HCT116 (cell line): ENCODE data around the gene TRIM31. TPM values are rescaled to one million over a fixed set of nuclear protein-coding genes. Genes with fewer than 3 reads are reported as not detected.

Experiments
- ATAC-seq: fragments of 200-7000 bp; cut with Tn5 transposase; 2 replicates; pipeline ENCODE4 v1.9.1; 2020; ENCODE audit warnings: mild to moderate bottlenecking, moderate library complexity
- BruUV-seq: library from RNA; stranded (reverse); fragments of 400-500 nt; replicated peaks from 2 replicates; lab custom pipeline; 2021; lab: Mats Ljungman, UMichigan
- CTCF ChIA-PET: fragments of 300-600 bp; sonication (Branson Sonifier 250); formaldehyde crosslinking; loops from one replicate; lab custom pipeline; 2021; ENCODE audit warnings: antibody characterized with exemption; lab: Charles Lee
- POLR2A ChIA-PET: fragments of 300-600, 350-600 bp; sonication (Branson Sonifier 250); formaldehyde crosslinking; loops from one replicate; lab custom pipeline; 2021; ENCODE audit warnings: antibody characterized with exemption; lab: Charles Lee
- RAD21 ChIA-PET, 2 experiments: fragments of 300-600 bp; sonication (Branson Sonifier 250); formaldehyde crosslinking; loops; one replicate each; lab custom pipeline; 2023; ENCODE audit warnings: low total read pairs in 2 of 2; ENCODE audit not compliant: uncharacterized antibody in 2 of 2, unreplicated experiment in 2 of 2, low non-redundant PET in 1 of 2; lab: Charles Lee
- DNase-seq: peaks from one replicate; pipeline ENCODE4 v3.0.0-alpha.2; 2010; ENCODE audit warnings: low read depth, low spot score
- H2AFZ ChIP-seq: fragments of 200-600 bp; shearing (Covaris generic), sonication (generic); 2 replicates; pipeline ENCODE4 v1.6.1; 2017; ENCODE audit warnings: low read depth, mixed run types, mixed read lengths, antibody characterized with exemption, low read length; ENCODE audit not compliant: poor library complexity, severe bottlenecking
- H3K27ac ChIP-seq: 2 replicates; pipeline ENCODE4 v1.5.1; 2012; ENCODE audit warnings: low read depth, low read length
- H3K27me3 ChIP-seq: fragments of 200-600 bp; sonication (generic); 2 replicates; pipeline ENCODE4 v1.6.1; 2016; ENCODE audit warnings: mixed run types, low read length, mixed read lengths; ENCODE audit not compliant: insufficient read depth
- H3K36me3 ChIP-seq, 2 experiments: fragments of 200-500 bp in 1 of 2; fragments of 200-600 bp in 1 of 2; sonication (Bioruptor generic) in 1 of 2; sonication (generic) in 1 of 2; 2 replicates each; pipeline versions ENCODE4 v1.5.1 to v1.6.1; 2014 to 2016; ENCODE audit warnings: low read length in 2 of 2, inconsistent platforms in 1 of 2, mixed read lengths in 1 of 2, mixed run types in 1 of 2; ENCODE audit not compliant: insufficient read depth in 2 of 2, control insufficient read depth in 1 of 2
- H3K4me1 ChIP-seq, 2 experiments: fragments of 200-600 bp in 1 of 2; sonication (generic) in 1 of 2; 2 replicates each; pipeline versions ENCODE4 v1.5.1 to v1.6.1; 2012 to 2017; ENCODE audit warnings: low read length in 2 of 2, inconsistent platforms in 1 of 2, mild to moderate bottlenecking in 1 of 2, mixed read lengths in 1 of 2, mixed run types in 1 of 2, moderate library complexity in 1 of 2; ENCODE audit not compliant: insufficient read depth in 2 of 2, control insufficient read depth in 1 of 2
- H3K4me2 ChIP-seq: fragments of 200-600 bp; sonication (generic); 2 replicates; pipeline ENCODE4 v1.6.1; 2017; ENCODE audit warnings: mixed run types, low read length, mixed read lengths
- H3K4me3 ChIP-seq, 2 experiments: fragments of 200-600 bp in 1 of 2; sonication (generic) in 1 of 2; replicated peaks in 1 of 2; 2 replicates each; pipeline ENCODE4 v1.5.1; 2011 to 2016; ENCODE audit warnings: low read length in 2 of 2, control low read depth in 1 of 2, low read depth in 1 of 2, mild to moderate bottlenecking in 1 of 2, mixed read lengths in 1 of 2, mixed run types in 1 of 2
- H3K79me2 ChIP-seq: fragments of 200-600 bp; sonication (generic); 2 replicates; pipeline ENCODE4 v1.6.1; 2017; ENCODE audit warnings: mild to moderate bottlenecking, mixed run types, low read length, moderate library complexity, mixed read lengths; ENCODE audit not compliant: insufficient read depth
- H3K9ac ChIP-seq: fragments of 200-600 bp; sonication (generic); 2 replicates; pipeline ENCODE4 v1.6.1; 2016; ENCODE audit warnings: low read length, mixed read lengths
- H3K9me2 ChIP-seq: fragments of 200-600 bp; sonication (generic), shearing (Covaris generic); 2 replicates; pipeline ENCODE4 v1.6.1; 2017; ENCODE audit warnings: mixed run types, mild to moderate bottlenecking, moderate library complexity; ENCODE audit not compliant: insufficient read depth
- H3K9me3 ChIP-seq, 2 experiments: fragments of 200-500 bp in 1 of 2; fragments of 200-600 bp in 1 of 2; sonication (Bioruptor generic) in 1 of 2; sonication (generic) in 1 of 2; 2 replicates each; pipeline ENCODE4 v1.6.1; 2014 to 2017; ENCODE audit warnings: low read length in 2 of 2, mixed read lengths in 2 of 2, inconsistent platforms in 1 of 2, low read depth in 1 of 2, mild to moderate bottlenecking in 1 of 2, mixed run types in 1 of 2, moderate library complexity in 1 of 2; ENCODE audit not compliant: control insufficient read depth in 1 of 2, insufficient read depth in 1 of 2
- H4K20me1 ChIP-seq: fragments of 200-600 bp; sonication (generic), shearing (Covaris generic); 2 replicates; pipeline ENCODE4 v1.6.1; 2017; ENCODE audit warnings: mixed run types, mild to moderate bottlenecking, moderate library complexity; ENCODE audit not compliant: insufficient read depth
- CBX3 ChIP-seq: IDR thresholded peaks from 2 replicates; pipeline ENCODE4 v1.6.1; 2012; ENCODE audit warnings: low read depth
- CEBPB ChIP-seq: IDR thresholded peaks from 2 replicates; pipeline ENCODE4 v1.6.1; 2012; ENCODE audit warnings: low read depth
- ELF1 ChIP-seq: IDR thresholded peaks from 2 replicates; pipeline ENCODE4 v1.6.1; 2012; ENCODE audit warnings: low read depth, borderline replicate concordance
- EZH2 ChIP-seq: fragments of 200-600 bp; sonication (generic); IDR thresholded peaks from 2 replicates; pipeline ENCODE4 v1.6.1; 2017; ENCODE audit warnings: antibody characterized with exemption, mixed run types
- EZH2phosphoT487 ChIP-seq: fragments of 200-600 bp; IDR thresholded peaks from 2 replicates; pipeline ENCODE4 v1.6.1; 2018; ENCODE audit warnings: antibody characterized with exemption, borderline replicate concordance
- JUND ChIP-seq: IDR thresholded peaks from 2 replicates; pipeline ENCODE4 v1.6.1; 2012
- SP1 ChIP-seq: IDR thresholded peaks from 2 replicates; pipeline ENCODE4 v1.6.1; 2012; ENCODE audit warnings: low read depth
- TCF7L2 ChIP-seq: IDR thresholded peaks from 2 replicates; pipeline ENCODE4 v1.7.0; 2011; ENCODE audit warnings: borderline replicate concordance, inconsistent platforms; ENCODE audit not compliant: insufficient read depth, insufficient read length; ENCODE audit errors: extremely low read depth
- ZFX ChIP-seq: fragments of 450-650 bp; IDR thresholded peaks from 2 replicates; pipeline ENCODE4 v1.6.1; 2017
- intact Hi-C: fragments of 100-400 bp; cut with micrococcal nuclease; formaldehyde crosslinking; loops from 2 replicates; pipeline ENCODE4 v1.10.0; 2022
- total RNA-seq: library from RNA; stranded (reverse); gene quantifications from one replicate; pipeline ENCODE4 v1.2.1, GENCODE V29; 2021; ENCODE audit not compliant: unreplicated experiment
- TF ChIP-seq, protein P1 (sequence below): IDR thresholded peaks from 2 replicates; pipeline ENCODE4 v1.6.1; 2011; ENCODE audit warnings: mild to moderate bottlenecking, low read length, moderate library complexity; ENCODE audit not compliant: insufficient replicate concordance; ENCODE audit errors: extremely low read depth

The TRIM31 gene
- total RNA-seq, 1 experiment from 2014 or later: not detected

DNA sequence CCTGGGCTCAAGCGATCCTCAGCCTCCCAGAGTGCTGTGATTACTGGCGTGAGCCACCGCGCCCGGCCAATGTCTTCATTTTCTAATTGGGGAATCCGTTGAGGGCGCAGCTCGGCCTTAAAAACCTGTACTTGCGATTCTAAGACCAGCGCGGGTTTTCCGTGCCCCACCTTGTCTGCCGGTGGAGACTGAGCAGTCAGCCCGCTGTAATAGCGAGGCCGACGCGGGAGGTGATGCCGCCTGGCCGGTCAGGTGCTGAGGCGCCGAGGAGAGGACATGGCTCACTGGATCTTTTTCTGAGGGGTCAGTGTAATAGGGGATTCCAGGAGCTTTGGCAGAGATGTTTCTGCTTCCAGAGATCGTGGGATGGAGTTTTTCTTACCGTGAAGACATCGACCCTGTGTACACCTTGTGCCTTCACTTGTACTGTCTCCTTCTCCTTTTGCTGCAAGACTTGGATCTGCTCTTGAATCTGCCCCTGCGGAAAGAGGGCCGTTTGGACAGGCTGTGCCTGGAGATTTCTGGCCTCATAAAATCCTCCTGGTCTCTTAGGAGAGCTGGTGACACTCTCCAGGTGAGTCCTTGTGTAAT lies 1.5 kb downstream of the TRIM31 start:
- Histone ChIP-seq H3K9me2 (no peaks in the 10 kb centered on the region), H2AFZ (no peak overlapping the region), H3K4me2 (no peak overlapping the region), H3K27ac (no peak overlapping the region), H3K4me1 (no peaks in the 10 kb centered on the region), H4K20me1 (no peaks in the 10 kb centered on the region), H3K27me3 (no peaks in the 10 kb centered on the region), H3K9ac (no peak overlapping the region), H3K4me3 (no peak overlapping the region), H3K79me2 (no peaks in the 10 kb centered on the region), H3K36me3 (no peaks in the 10 kb centered on the region), H3K9me3 (no peaks in the 10 kb centered on the region)
- ChIA-PET CTCF (interaction anchor here (0.8 to 1.2 kb wide), 2 partner anchors 9 to 20 kb away, joined by 3 to 5 read pairs; no protein-coding TSS in a partner anchor), POLR2A (no interaction called here), RAD21 (no interaction called here)
- BruUV-seq: no TSS peak
- DNase-seq (no peak), ATAC-seq (no peak)
- no peak for TF ChIP-seq EZH2
- no peak for TF ChIP-seq EZH2phosphoT487
- TF ChIP-seq ZFX: no peak
- TF ChIP-seq ELF1: no peak
- TF ChIP-seq SP1: no peak
- TF ChIP-seq CBX3: no peak
- TF ChIP-seq, protein P1, sequence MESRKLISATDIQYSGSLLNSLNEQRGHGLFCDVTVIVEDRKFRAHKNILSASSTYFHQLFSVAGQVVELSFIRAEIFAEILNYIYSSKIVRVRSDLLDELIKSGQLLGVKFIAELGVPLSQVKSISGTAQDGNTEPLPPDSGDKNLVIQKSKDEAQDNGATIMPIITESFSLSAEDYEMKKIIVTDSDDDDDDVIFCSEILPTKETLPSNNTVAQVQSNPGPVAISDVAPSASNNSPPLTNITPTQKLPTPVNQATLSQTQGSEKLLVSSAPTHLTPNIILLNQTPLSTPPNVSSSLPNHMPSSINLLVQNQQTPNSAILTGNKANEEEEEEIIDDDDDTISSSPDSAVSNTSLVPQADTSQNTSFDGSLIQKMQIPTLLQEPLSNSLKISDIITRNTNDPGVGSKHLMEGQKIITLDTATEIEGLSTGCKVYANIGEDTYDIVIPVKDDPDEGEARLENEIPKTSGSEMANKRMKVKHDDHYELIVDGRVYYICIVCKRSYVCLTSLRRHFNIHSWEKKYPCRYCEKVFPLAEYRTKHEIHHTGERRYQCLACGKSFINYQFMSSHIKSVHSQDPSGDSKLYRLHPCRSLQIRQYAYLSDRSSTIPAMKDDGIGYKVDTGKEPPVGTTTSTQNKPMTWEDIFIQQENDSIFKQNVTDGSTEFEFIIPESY: no peak
- TF ChIP-seq TCF7L2: no peak
- TF ChIP-seq JUND: no peak
- TF ChIP-seq CEBPB: no peak
- intact Hi-C loops: no loop called here
